ENCODE results near the gene KLF1.
A peak's percentile ranks its signal among the peaks of the same experiment; 100 is the strongest.

KLF1 gene

DNA sequence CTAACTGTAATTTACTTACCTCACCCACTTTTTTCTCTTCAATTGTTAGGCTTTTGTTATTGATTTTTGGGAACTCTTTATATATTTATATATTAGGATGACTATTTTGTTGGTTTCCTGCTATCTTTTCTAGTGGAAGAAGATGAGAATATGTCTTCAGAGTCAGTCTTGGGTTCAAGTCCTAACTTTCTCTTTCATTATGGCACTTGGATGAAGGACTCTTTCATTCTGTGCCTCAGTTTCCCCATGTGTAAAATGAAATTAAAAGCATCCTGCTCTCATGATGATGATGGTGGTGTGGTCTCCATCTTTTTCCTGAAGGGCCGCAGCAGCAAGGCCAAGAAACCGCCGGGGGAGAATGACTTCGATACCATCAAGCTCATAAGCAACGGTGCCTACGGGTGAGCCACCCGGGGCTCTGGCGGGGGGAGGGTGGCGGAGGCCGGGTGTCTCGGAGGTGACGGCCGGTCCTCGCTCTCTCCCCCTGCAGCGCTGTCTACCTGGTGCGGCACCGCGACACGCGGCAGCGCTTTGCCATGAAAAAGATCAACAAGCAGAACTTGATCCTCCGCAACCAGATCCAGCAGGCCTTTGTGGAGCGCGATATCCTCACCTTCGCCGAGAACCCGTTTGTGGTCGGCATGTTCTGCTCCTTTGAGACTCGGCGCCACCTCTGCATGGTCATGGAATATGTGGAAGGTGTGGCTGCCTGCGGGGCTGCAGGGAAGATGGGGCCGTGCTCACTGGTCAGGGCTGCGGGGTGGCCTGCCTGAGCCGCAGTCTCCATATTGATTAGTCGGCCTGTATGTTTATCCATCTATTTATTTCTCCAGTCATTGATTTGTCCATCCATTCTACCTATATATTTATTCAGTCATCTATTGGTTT is 28.7 kb downstream of the KLF1 start:
- Histone ChIP-seq H3K4me1 (ENCODE audit: control insufficient read depth in 2 of 2, insufficient read depth in 1 of 2, low read depth in 1 of 2, low read length in 2 of 2) (no peaks in the 10 kb centered on the region), H2AK5ac (ENCODE audit: low read depth, low read length) (no peak overlapping the region), H2AFZ (ENCODE audit: low read length) (no peak overlapping the region), H3K79me1 (ENCODE audit: low read depth, low read length) (peaks cover 1% of the 10 kb centered on the region), H3K14ac (ENCODE audit: low read length) (no peak overlapping the region), H3K36me3 (replicated peaks in 1 of 2; ENCODE audit: control insufficient read depth in 2 of 2, insufficient read depth in 2 of 2, low read length in 2 of 2) (peaks cover 8 to 24% of the 10 kb centered on the region in 2 donors), H2BK15ac (ENCODE audit: low read length) (no peak overlapping the region), H4K8ac (ENCODE audit: low read depth, low read length) (no peak overlapping the region), H3K4me3 (ENCODE audit: low read length in 2 of 2) (peak overlapping the region in 1 of 2 donors; percentile 25), H3K4ac (ENCODE audit: low read length) (no peak overlapping the region), H2BK12ac (ENCODE audit: low read length) (no peak overlapping the region), H3K23ac (ENCODE audit: low read depth, low read length, poor library complexity) (peak overlapping the region; percentile 20), H3K9ac (ENCODE audit: low read depth, low read length, poor library complexity) (no peak overlapping the region), H3K18ac (ENCODE audit: low read length) (no peak overlapping the region), H2BK5ac (ENCODE audit: low read length) (peak overlapping the region; percentile 84), H3K27ac (replicated peaks; ENCODE audit: low read length) (no peak overlapping the region), H2BK120ac (ENCODE audit: low read depth, low read length) (no peak overlapping the region), H4K91ac (ENCODE audit: low read depth, low read length, poor library complexity) (no peak overlapping the region), H3K27me3 (ENCODE audit: control insufficient read depth in 3 of 3, insufficient read depth in 3 of 3, low read depth in 1 of 3, low read length in 3 of 3) (no peaks in the 10 kb centered on the region), H3K4me2 (ENCODE audit: insufficient read depth, low read length, poor library complexity, severe bottlenecking) (no peak overlapping the region), H3K9me3 (replicated peaks in 1 of 2; ENCODE audit: control insufficient read depth in 2 of 2, insufficient read depth in 1 of 2, low read depth in 1 of 2, low read length in 2 of 2) (no peaks in the 10 kb centered on the region)
- WGBS, 2 donors (ENCODE audit: extremely low coverage in 2 of 2, insufficient read length in 2 of 2, insufficient replicate concordance in 1 of 2): no CpG with 5 or more reads among the region's 35 CpGs
- no peak for DNase-seq (ENCODE audit: low spot score)

DNA sequence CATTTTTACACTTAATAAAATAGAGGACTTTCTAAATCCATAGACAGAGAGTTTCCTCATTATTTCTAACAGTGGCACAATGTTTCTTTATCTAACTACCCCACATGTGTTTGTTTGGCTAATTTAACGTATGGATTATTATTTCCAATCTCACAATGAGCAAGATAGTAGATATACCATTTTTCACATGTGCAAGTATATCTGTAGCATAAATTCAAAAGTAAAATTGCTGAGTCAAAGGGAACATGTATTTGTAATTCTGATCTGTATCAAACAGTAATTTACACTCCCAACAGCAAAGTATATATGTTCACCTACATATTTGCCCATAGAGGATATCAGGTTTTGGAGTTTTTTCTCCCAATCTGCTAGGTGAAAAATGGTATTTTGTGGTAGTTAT is 30.3 kb downstream of the KLF1 start:
- WGBS, 2 donors (ENCODE audit: extremely low coverage in 2 of 2, insufficient read length in 2 of 2, insufficient replicate concordance in 1 of 2): no CpG with 5 or more reads among the region's 1 CpG

DNA sequence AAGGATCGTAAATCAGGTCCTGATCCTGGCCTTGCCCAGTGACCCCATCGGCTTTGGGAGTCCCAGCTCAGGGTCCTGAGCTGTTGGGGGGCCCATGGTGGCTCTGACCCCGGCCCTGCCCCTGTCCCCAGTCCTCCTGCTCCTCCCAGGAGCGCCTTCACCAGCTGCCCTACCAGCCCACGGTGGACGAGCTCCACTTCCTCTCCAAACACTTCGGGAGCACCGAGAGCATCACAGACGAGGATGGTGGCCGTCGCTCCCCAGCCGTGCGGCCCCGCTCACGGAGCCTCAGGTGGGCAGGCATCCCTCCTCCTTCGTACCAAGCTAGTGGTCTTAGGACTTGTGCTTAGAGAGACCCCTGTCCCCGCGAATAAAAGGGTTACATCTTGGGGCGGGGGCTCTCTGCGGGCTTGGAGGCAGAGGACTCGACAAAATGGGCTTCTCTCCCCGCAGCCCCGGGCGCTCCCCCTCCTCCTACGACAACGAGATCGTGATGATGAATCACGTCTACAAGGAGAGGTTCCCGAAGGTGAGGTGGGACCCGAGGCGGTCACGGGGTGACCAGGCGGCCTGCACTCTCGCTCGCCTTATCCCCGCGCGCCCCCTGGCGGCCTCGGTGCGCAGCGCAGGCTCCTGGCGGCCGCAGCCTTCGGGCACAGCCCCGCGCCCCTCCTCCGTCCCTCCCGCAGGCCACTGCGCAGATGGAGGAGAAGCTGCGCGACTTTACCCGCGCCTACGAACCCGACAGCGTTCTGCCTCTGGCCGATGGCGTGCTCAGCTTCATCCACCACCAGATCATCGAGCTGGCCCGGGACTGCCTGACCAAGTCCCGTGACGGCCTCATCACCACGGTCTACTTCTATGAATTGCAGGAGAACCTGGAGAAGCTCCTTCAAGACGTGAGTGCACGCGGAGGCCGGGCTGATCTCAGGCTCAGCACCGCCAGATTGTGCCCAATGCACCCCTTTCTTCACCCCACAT is 39.6 kb downstream of the KLF1 start:
- H3K14ac ChIP-seq (ENCODE audit: low read length): no peak overlapping the region
- peak overlapping the region; percentile 23 for H3K4me2 ChIP-seq (ENCODE audit: insufficient read depth, low read length, poor library complexity, severe bottlenecking)
- peaks cover 3% of the 10 kb centered on the region for H3K79me1 ChIP-seq (ENCODE audit: low read depth, low read length)
- peak overlapping the region; percentile 71 for H2AFZ ChIP-seq (ENCODE audit: low read length)
- H3K4me3 ChIP-seq (ENCODE audit: low read length in 2 of 2): peak overlapping the region in 1 of 2 donors; percentile 2
- peaks cover 0 to 5% of the 10 kb centered on the region in 2 donors for H3K4me1 ChIP-seq (ENCODE audit: control insufficient read depth in 2 of 2, insufficient read depth in 1 of 2, low read depth in 1 of 2, low read length in 2 of 2)
- H4K8ac ChIP-seq (ENCODE audit: low read depth, low read length): no peak overlapping the region
- peaks cover 9 to 13% of the 10 kb centered on the region in 2 donors for H3K36me3 ChIP-seq (replicated peaks in 1 of 2; ENCODE audit: control insufficient read depth in 2 of 2, insufficient read depth in 2 of 2, low read length in 2 of 2)
- H2AK5ac ChIP-seq (ENCODE audit: low read depth, low read length): peak overlapping the region; percentile 23
- H2BK120ac ChIP-seq (ENCODE audit: low read depth, low read length): no peak overlapping the region
- no peak overlapping the region for H2BK15ac ChIP-seq (ENCODE audit: low read length)
- H3K4ac ChIP-seq (ENCODE audit: low read length): no peak overlapping the region
- no peak overlapping the region for H3K27ac ChIP-seq (replicated peaks; ENCODE audit: low read length)
- no peaks in the 10 kb centered on the region for H3K9me3 ChIP-seq (replicated peaks in 1 of 2; ENCODE audit: control insufficient read depth in 2 of 2, insufficient read depth in 1 of 2, low read depth in 1 of 2, low read length in 2 of 2)
- no peak overlapping the region for H2BK12ac ChIP-seq (ENCODE audit: low read length)
- H3K9ac ChIP-seq (ENCODE audit: low read depth, low read length, poor library complexity): peak overlapping the region; percentile 86
- H3K27me3 ChIP-seq (ENCODE audit: control insufficient read depth in 3 of 3, insufficient read depth in 3 of 3, low read depth in 1 of 3, low read length in 3 of 3): peaks cover 0 to 2% (median 0%) of the 10 kb centered on the region in 3 experiments
- peak overlapping the region; percentile 61 for H3K18ac ChIP-seq (ENCODE audit: low read length)
- H2BK5ac ChIP-seq (ENCODE audit: low read length): no peak overlapping the region
- peak overlapping the region; percentile 37 for H3K23ac ChIP-seq (ENCODE audit: low read depth, low read length, poor library complexity)
- no peak overlapping the region for H4K91ac ChIP-seq (ENCODE audit: low read depth, low read length, poor library complexity)
- DNase-seq (ENCODE audit: low spot score): peak; percentile 86
- WGBS, 2 donors (ENCODE audit: extremely low coverage in 2 of 2, insufficient read length in 2 of 2, insufficient replicate concordance in 1 of 2): no CpG with 5 or more reads among the region's 69 CpGs

More for the DNA sequence above, 30.3 kb downstream of the KLF1 start:
- H3K36me3 ChIP-seq (replicated peaks in 1 of 2; ENCODE audit: control insufficient read depth in 2 of 2, insufficient read depth in 2 of 2, low read length in 2 of 2): peaks cover 10 to 29% of the 10 kb centered on the region in 2 donors
- peaks cover 4% of the 10 kb centered on the region for H3K79me1 ChIP-seq (ENCODE audit: low read depth, low read length)
- no peak overlapping the region for H3K4ac ChIP-seq (ENCODE audit: low read length)
- no peak overlapping the region for H3K18ac ChIP-seq (ENCODE audit: low read length)
- no peak overlapping the region for H3K4me2 ChIP-seq (ENCODE audit: insufficient read depth, low read length, poor library complexity, severe bottlenecking)
- no peaks in the 10 kb centered on the region for H3K9me3 ChIP-seq (replicated peaks in 1 of 2; ENCODE audit: control insufficient read depth in 2 of 2, insufficient read depth in 1 of 2, low read depth in 1 of 2, low read length in 2 of 2)
- no peak overlapping the region for H4K91ac ChIP-seq (ENCODE audit: low read depth, low read length, poor library complexity)
- no peak for DNase-seq (ENCODE audit: low spot score)
- H2BK120ac ChIP-seq (ENCODE audit: low read depth, low read length): no peak overlapping the region
- no peak overlapping the region for H3K27ac ChIP-seq (replicated peaks; ENCODE audit: low read length)
- H2BK5ac ChIP-seq (ENCODE audit: low read length): no peak overlapping the region
- H3K4me3 ChIP-seq (ENCODE audit: low read length in 2 of 2): no peak overlapping the region
- H2BK15ac ChIP-seq (ENCODE audit: low read length): no peak overlapping the region
- H2AFZ ChIP-seq (ENCODE audit: low read length): no peak overlapping the region
- H3K4me1 ChIP-seq (ENCODE audit: control insufficient read depth in 2 of 2, insufficient read depth in 1 of 2, low read depth in 1 of 2, low read length in 2 of 2): no peaks in the 10 kb centered on the region
- no peak overlapping the region for H3K23ac ChIP-seq (ENCODE audit: low read depth, low read length, poor library complexity)
- no peak overlapping the region for H2AK5ac ChIP-seq (ENCODE audit: low read depth, low read length)
- H3K9ac ChIP-seq (ENCODE audit: low read depth, low read length, poor library complexity): no peak overlapping the region
- no peak overlapping the region for H2BK12ac ChIP-seq (ENCODE audit: low read length)
- H3K14ac ChIP-seq (ENCODE audit: low read length): no peak overlapping the region
- H3K27me3 ChIP-seq (ENCODE audit: control insufficient read depth in 3 of 3, insufficient read depth in 3 of 3, low read depth in 1 of 3, low read length in 3 of 3): no peaks in the 10 kb centered on the region
- H4K8ac ChIP-seq (ENCODE audit: low read depth, low read length): no peak overlapping the region

Data from neuronal stem cell (in vitro differentiated cells).